A549 (cell line): ENCODE data around the gene SLC10A3. TPM values are rescaled to one million over a fixed set of nuclear protein-coding genes. Genes with fewer than 3 reads are reported as not detected.

Source experiments
- ATAC-seq, 2 experiments: fragments of 200-7000 bp in 1 of 2; fragments of >200 bp in 1 of 2; cut with Nextera tagmentation in 1 of 2; cut with Tn5 transposase in 1 of 2; 3 replicates each; pipeline versions ENCODE4 v1.8.0 to v1.9.1; 2018 to 2020; ENCODE audit warnings: mild to moderate bottlenecking in 1 of 2, moderate library complexity in 1 of 2
- CTCF ChIA-PET: fragments of 300-600 bp; sonication (Branson Sonifier 250); formaldehyde crosslinking; extraction: SDS; loops from one replicate; lab custom pipeline; 2021; ENCODE audit warnings: antibody characterized with exemption, inconsistent platforms; lab: Yijun Ruan, JAX
- POLR2A ChIA-PET: fragments of 350-600 bp; formaldehyde crosslinking; extraction: SDS; loops from one replicate; lab custom pipeline; 2021; ENCODE audit warnings: antibody characterized with exemption, inconsistent platforms; lab: Yijun Ruan, JAX
- DNase-seq, 2 experiments: peaks; one replicate each; pipeline versions ENCODE4 v3.0.0 to v3.0.0-alpha.2; 2011 to 2016; ENCODE audit warnings: low read depth in 1 of 2, low spot score in 1 of 2
- FAIRE-seq: peaks from 2 replicates; lab custom pipeline; 2011; peaks lifted over from hg19 to GRCh38; lab: Jason Lieb, UNC
- H3K27ac ChIP-seq, 2 experiments: fragments of >200 bp; sonication (Bioruptor Twin); formaldehyde crosslinking; 3 replicates each; pipeline ENCODE4 v1.5.1; 2016 to 2017
- H3K4me1 ChIP-seq: fragments of >200 bp; sonication (Bioruptor Twin); formaldehyde crosslinking; 3 replicates; pipeline ENCODE4 v1.6.1; 2016
- H3K4me2 ChIP-seq: fragments of >200 bp; sonication (Bioruptor Twin); formaldehyde crosslinking; 3 replicates; pipeline ENCODE4 v1.6.1; 2016
- H3K4me3 ChIP-seq: fragments of >200 bp; sonication (Bioruptor Twin); formaldehyde crosslinking; 3 replicates; pipeline ENCODE4 v1.5.1; 2016
- H3K9me3 ChIP-seq: fragments of >200 bp; sonication (Bioruptor Twin); formaldehyde crosslinking; 3 replicates; pipeline ENCODE4 v1.6.1; 2016
- BHLHE40 ChIP-seq: IDR thresholded peaks from 2 replicates; pipeline ENCODE4 v1.6.1; 2012; ENCODE audit warnings: low read depth, low read length, inconsistent platforms
- CHD2 ChIP-seq: fragments of 150-350 bp; IDR thresholded peaks from 2 replicates; pipeline ENCODE4 v1.6.1; 2014; ENCODE audit warnings: low read length; ENCODE audit not compliant: partially characterized antibody
- EHMT2 ChIP-seq: fragments of 200-600 bp; sonication (generic); IDR thresholded peaks from 2 replicates; pipeline ENCODE4 v1.6.1; 2016; ENCODE audit warnings: antibody characterized with exemption, low read depth, mild to moderate bottlenecking, moderate library complexity
- EP300 ChIP-seq, 2 experiments: fragments of >200 bp; sonication (Bioruptor Twin); formaldehyde crosslinking; IDR thresholded peaks; 2 replicates in 1 of 2; 3 replicates in 1 of 2; pipeline ENCODE4 v1.6.1; 2016 to 2017
- ESRRA ChIP-seq: fragments of 150-350 bp; IDR thresholded peaks from 2 replicates; pipeline ENCODE4 v1.6.1; 2014; ENCODE audit warnings: mild to moderate bottlenecking, low read length, borderline replicate concordance
- HMGXB4 ChIP-seq: fragments of 250-450 bp; sonication (Bioruptor Pico); IDR thresholded peaks from 2 replicates; pipeline ENCODE4 v1.5.0; 2021; ENCODE audit warnings: mild to moderate bottlenecking, moderate library complexity, borderline replicate concordance
- HOXA7 ChIP-seq: fragments of 250-450 bp; sonication (Bioruptor Pico); IDR thresholded peaks from 2 replicates; pipeline ENCODE4 v1.5.0; 2020; ENCODE audit warnings: mild to moderate bottlenecking, moderate library complexity
- HOXB5 ChIP-seq: fragments of 250-450 bp; sonication (Bioruptor Pico); IDR thresholded peaks from 2 replicates; pipeline ENCODE4 v1.5.0; 2020; ENCODE audit warnings: mild to moderate bottlenecking, moderate library complexity
- KDM1A ChIP-seq: fragments of 200-600 bp; sonication (generic); IDR thresholded peaks from 2 replicates; pipeline ENCODE4 v1.6.1; 2016; ENCODE audit warnings: low read depth, mild to moderate bottlenecking
- MAFK ChIP-seq: fragments of 450-650 bp; IDR thresholded peaks from 2 replicates; pipeline ENCODE4 v1.6.1; 2014; ENCODE audit not compliant: partially characterized antibody
- MYC ChIP-seq: IDR thresholded peaks from 2 replicates; pipeline ENCODE4 v1.6.1; 2012; ENCODE audit warnings: mild to moderate bottlenecking, inconsistent platforms, low read length, improper control_type of control experiment, borderline replicate concordance
- NPAS2 ChIP-seq: fragments of 250-450 bp; sonication (Bioruptor Pico); IDR thresholded peaks from 2 replicates; pipeline ENCODE4 v1.8.0; 2022; ENCODE audit warnings: mild to moderate bottlenecking, moderate library complexity, borderline replicate concordance
- PHF8 ChIP-seq: fragments of 200-600 bp; sonication (generic); IDR thresholded peaks from 2 replicates; pipeline ENCODE4 v1.6.1; 2016; ENCODE audit warnings: low read depth, mild to moderate bottlenecking, antibody characterized with exemption, moderate library complexity, borderline replicate concordance
- POLR2A ChIP-seq: IDR thresholded peaks from 2 replicates; pipeline ENCODE4 v1.6.1; 2012; ENCODE audit warnings: mild to moderate bottlenecking, low read length
- REST ChIP-seq: fragments of 200-600 bp; sonication (generic); IDR thresholded peaks from 2 replicates; pipeline ENCODE4 v1.6.1; 2016; ENCODE audit warnings: antibody characterized with exemption, mild to moderate bottlenecking, moderate library complexity
- WGBS: methylation state at CpG from one replicate; pipeline ENCODE4 v1.1.6; 2017; ENCODE audit errors: missing lambda C conversion rate; 5-methylcytosine and 5-hydroxymethylcytosine counted together
- polyA plus RNA-seq, 4 experiments: library from polyadenylated mRNA; depleted of rRNA in 3 of 4; stranded (reverse); fragments of >200 nt; fragmentation: RNase III in 1 of 4; extraction: RNeasy Plus Mini Kit Qiagen cat#74134 plus additional on column Dnase treatment in 1 of 4; gene quantifications; 2 replicates in 3 of 4; 3 replicates in 1 of 4; pipeline ENCODE4 v1.2.3, GENCODE V29; 2011 to 2017
- TF ChIP-seq, protein P1 (sequence below): fragments of >200 bp; sonication (Bioruptor Twin); formaldehyde crosslinking; IDR thresholded peaks from 3 replicates; pipeline ENCODE4 v1.6.1; 2016
- TF ChIP-seq, protein P2 (sequence below): fragments of 450-650 bp; IDR thresholded peaks from 2 replicates; pipeline ENCODE4 v1.6.1; 2014; ENCODE audit warnings: antibody characterized with exemption

Gene SLC10A3
- polyA plus RNA-seq, 2 of the 4 experiments (the other 2 are of a cell fraction): 9.0 to 21.7 TPM

DNA sequence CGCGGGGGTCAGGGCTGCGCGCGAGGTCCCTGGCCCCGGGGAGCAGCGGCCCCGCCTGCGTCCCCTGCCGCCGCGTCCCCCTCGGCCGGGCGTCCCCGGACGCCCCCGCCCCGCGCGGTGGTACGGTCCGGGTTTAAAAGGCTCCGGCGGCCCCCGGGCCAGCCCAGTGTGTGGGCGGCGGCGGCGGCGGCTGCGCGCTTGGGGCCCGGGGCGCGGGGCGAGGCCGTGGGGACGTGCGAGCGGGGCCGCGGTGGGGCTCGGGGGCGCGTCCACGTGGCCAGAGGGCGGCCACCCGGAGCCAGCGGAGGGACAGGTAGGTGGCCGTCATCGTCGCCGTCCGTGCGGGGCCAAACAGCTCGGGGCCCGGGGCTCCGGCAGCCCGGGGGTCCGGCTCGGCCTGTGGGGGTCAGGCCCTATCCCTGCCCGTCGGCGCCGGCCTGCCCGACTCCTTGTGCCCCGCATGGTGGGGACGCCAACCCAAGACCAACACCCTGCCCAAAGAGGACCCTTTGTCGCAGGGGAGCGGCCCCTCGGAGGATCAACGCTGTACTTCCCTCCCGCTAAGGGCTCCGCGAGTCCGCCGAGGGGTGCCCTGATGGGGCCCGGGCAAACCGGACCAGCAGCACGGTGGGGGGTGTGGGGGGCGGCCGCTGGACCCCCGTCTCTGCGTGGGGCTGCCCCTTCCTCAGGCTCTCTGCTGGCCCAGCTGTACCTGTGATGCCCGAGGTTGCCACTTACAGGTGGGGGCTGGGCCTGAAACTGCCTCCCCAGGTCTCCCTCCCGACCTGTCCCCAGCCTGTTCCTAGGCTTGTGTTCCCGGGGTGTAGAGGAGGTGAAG lies 32.1 kb downstream of the SLC10A3 start, which contains the start of gene PLXNA3:
Gene PLXNA3, plus strand, starts transcription at position 166 of the 838 bp plus-strand sequence. CDS start 1,903 bp downstream, outside the sequence.
- WGBS: 10% methylated on average over 4 of the region's 88 CpGs
- FAIRE-seq (no peak), ATAC-seq (peak; percentile 50 to 68), DNase-seq (no peak)
- Histone ChIP-seq H3K4me2 (peak within 1 kb of the TSS; percentile 98), H3K4me3 (peak within 1 kb of the TSS; percentile 59), H3K9me3 (no peaks in the 10 kb centered on the region), H3K27ac (peak within 1 kb of the TSS; percentile 74 to 97), H3K4me1 (peaks cover 11% of the 10 kb centered on the region)
- TF ChIP-seq POLR2A (peak; percentile 71), PHF8 (peak; percentile 53; the same call in 1 of the 2 replicates), NPAS2 (CRISPR knock-in tag) (no peak)
- TF ChIP-seq, protein P1, sequence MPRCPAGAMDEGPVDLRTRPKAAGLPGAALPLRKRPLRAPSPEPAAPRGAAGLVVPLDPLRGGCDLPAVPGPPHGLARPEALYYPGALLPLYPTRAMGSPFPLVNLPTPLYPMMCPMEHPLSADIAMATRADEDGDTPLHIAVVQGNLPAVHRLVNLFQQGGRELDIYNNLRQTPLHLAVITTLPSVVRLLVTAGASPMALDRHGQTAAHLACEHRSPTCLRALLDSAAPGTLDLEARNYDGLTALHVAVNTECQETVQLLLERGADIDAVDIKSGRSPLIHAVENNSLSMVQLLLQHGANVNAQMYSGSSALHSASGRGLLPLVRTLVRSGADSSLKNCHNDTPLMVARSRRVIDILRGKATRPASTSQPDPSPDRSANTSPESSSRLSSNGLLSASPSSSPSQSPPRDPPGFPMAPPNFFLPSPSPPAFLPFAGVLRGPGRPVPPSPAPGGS: peak; percentile 56; the same call in 1 of the 3 replicates
- CTCF ChIA-PET: no interaction called here
- POLR2A ChIA-PET: interaction anchor here (0.6 to 1.5 kb wide), 5 partner anchors 17 to 60 kb away, joined by 3 to 6 read pairs (median 4); partner anchors contain the start of genes LAGE3, RPL10 and SLC10A3

GRCh38 chrX:154457491-154458115 lies 32.8 kb downstream of the SLC10A3 start:
- Histone ChIP-seq H3K9me3 (no peaks in the 10 kb centered on the region), H3K4me3 (peak overlapping the region; percentile 59), H3K4me2 (peak overlapping the region; percentile 98), H3K27ac (peak overlapping the region; percentile 74 to 97), H3K4me1 (peaks cover 11% of the 10 kb centered on the region)
- CTCF ChIA-PET: no interaction called here
- POLR2A ChIA-PET: interaction anchor here (1.4 to 1.5 kb wide), 2 partner anchors 33 to 60 kb away, joined by 3 to 5 read pairs; partner anchors contain the start of genes RPL10 and SLC10A3
- TF ChIP-seq HOXB5 (CRISPR knock-in tag) (no peak), CHD2 (no peak), EP300 (IDR thresholded peaks at IDR 0.05) (no peak), MYC (no peak), HOXA7 (no peak), ESRRA (no peak), HMGXB4 (CRISPR knock-in tag) (no peak)
- FAIRE-seq: no peak
- 18% methylated on average over 23 of the region's 65 CpGs for WGBS
- ATAC-seq: peak; percentile 5 to 23; a peak in 1 of 6 replicates
- no peak for DNase-seq

DNA sequence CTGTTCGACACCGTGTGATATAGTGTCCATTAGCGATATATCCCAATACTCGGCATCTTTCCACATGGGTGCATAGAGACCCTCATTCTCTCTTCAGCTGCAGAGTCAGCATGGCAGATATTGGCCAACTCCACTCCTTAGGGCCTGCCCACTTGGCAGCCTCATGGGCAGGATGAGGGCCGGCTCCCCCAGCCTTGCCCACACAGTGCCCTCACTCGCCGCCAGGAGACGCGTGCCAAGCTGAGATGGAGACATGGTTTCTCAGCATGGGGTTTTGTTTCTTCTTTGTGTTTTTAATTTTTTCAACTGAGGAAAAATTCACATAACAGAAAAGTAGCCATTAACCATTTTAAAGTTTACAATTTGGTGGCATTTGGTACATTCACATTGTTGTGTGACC lies 37.6 kb downstream of the SLC10A3 start:
- ChIA-PET POLR2A (interaction anchor here (0.6 kb wide), 1 partner anchor 41 kb away, joined by 3 read pairs; no protein-coding TSS in a partner anchor), CTCF (no interaction called here)
- Histone ChIP-seq H3K4me2 (no peak overlapping the region), H3K4me3 (no peak overlapping the region), H3K4me1 (no peaks in the 10 kb centered on the region), H3K9me3 (no peaks in the 10 kb centered on the region), H3K27ac (no peak overlapping the region)
- no peak for DNase-seq
- ATAC-seq: no peak
- TF ChIP-seq REST: no peak
- TF ChIP-seq BHLHE40: no peak
- TF ChIP-seq EHMT2: no peak
- TF ChIP-seq, protein P2, sequence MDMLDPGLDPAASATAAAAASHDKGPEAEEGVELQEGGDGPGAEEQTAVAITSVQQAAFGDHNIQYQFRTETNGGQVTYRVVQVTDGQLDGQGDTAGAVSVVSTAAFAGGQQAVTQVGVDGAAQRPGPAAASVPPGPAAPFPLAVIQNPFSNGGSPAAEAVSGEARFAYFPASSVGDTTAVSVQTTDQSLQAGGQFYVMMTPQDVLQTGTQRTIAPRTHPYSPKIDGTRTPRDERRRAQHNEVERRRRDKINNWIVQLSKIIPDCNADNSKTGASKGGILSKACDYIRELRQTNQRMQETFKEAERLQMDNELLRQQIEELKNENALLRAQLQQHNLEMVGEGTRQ: no peak
- no peak for TF ChIP-seq CHD2
- no peak for TF ChIP-seq KDM1A
- no peak for TF ChIP-seq MAFK
- no peak for FAIRE-seq
- WGBS: 90% methylated on average over 9 of the region's 9 CpGs
